ENCODE data around the gene MRRF.

The MRRF gene

DNA sequence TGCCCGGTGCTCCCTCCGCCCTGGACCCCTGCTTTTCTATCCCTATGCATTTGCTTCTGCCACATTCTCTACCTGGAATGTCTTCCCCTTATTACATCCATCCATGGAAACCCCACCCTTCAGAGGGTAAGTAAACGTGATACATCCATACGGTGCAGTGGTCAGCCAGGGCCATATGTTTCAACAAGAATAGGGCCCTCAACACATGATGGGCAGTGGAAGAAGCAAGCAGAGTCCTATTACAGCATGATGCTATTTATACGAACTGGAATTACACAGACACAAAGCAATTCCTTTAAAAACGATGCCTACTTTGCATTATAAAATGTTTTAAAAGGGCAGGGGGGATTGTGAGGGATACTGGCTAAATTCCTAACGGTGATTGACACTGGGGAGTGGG, 68.0 kb downstream of the MRRF start:
- Histone ChIP-seq H4K91ac (ENCODE audit: low read length) (no peak overlapping the region), H3K36me3 (ENCODE audit: control insufficient read depth in 1 of 2, insufficient read depth in 2 of 2, low read depth in 1 of 2, low read length in 2 of 2) (peaks cover 10 to 24% of the 10 kb centered on the region in 2 experiments), H3K27ac (ENCODE audit: low read length, poor library complexity, severe bottlenecking) (no peak overlapping the region), H2AFZ (ENCODE audit: low read depth, low read length) (no peak overlapping the region), H3K4me3 (ENCODE audit: insufficient read depth in 1 of 2, low read depth in 1 of 2, low read length in 2 of 2) (no peak overlapping the region), H4K8ac (ENCODE audit: low read length) (no peak overlapping the region), H3K4ac (ENCODE audit: low read depth in 1 of 2, low read length in 2 of 2) (no peak overlapping the region), H2AK5ac (ENCODE audit: low read length, severe bottlenecking) (no peak overlapping the region), H3K4me1 (ENCODE audit: control insufficient read depth, insufficient read depth, low read depth, low read length) (no peaks in the 10 kb centered on the region), H3K4me2 (ENCODE audit: low read length, poor library complexity, severe bottlenecking) (no peak overlapping the region), H3K27me3 (ENCODE audit: control insufficient read depth in 1 of 2, insufficient read depth in 1 of 2, low read length in 2 of 2) (peaks cover 13 to 17% of the 10 kb centered on the region in 2 experiments), H3K23ac (ENCODE audit: low read length in 2 of 2) (no peak overlapping the region), H2BK5ac (ENCODE audit: low read depth, low read length, poor library complexity, severe bottlenecking) (no peak overlapping the region), H3K9me3 (ENCODE audit: control insufficient read depth, low read length) (no peaks in the 10 kb centered on the region), H3K9ac (ENCODE audit: low read length) (no peak overlapping the region), H3K14ac (ENCODE audit: low read length in 2 of 2) (no peak overlapping the region), H2BK15ac (ENCODE audit: low read depth, poor library complexity, severe bottlenecking) (no peak overlapping the region), H2BK12ac (ENCODE audit: low read length in 2 of 2) (no peak overlapping the region), H3K18ac (ENCODE audit: low read depth in 1 of 2, low read length in 2 of 2) (no peak overlapping the region), H2BK120ac (ENCODE audit: low read depth, low read length) (no peak overlapping the region), H3K79me1 (replicated peaks; ENCODE audit: low read length, poor library complexity, severe bottlenecking) (no peaks in the 10 kb centered on the region)
- no peak for DNase-seq
- WGBS = 61% methylated on average over 6 of the region's 7 CpGs

DNA sequence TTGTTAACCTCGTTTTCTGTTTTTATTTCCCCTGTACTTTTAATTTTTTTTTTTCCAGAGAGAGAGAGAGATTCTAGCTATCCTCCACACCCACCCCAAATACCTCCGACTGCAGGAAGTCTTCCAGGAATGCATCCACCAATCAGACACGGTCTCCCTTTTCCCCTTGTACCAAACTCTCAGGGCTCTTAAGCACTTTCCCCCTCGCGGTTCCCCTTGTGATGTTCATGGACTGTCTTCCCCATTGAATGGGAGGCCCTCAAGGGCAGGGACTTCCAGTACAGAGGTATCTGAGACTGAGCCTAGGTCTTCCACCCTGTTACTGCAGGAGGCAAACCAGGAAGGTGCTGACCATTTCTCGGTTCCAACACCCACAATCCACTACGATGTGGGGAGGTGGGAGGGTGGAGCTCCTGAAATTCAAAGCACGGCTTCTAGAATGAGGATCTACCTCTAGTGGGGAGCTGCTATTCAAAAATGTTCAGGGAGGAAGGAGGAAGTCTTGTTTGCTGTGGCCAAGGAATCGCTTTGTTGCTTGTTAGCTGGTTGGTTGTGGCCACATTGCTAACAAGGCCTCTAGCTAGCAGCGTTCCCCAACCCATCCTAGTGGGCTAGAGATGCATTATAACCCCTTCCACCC, 68.6 kb downstream of the MRRF start:
- H2BK5ac ChIP-seq (ENCODE audit: low read depth, low read length, poor library complexity, severe bottlenecking) = no peak overlapping the region
- no peak overlapping the region for H2BK12ac ChIP-seq (ENCODE audit: low read length in 2 of 2)
- H3K4me2 ChIP-seq (ENCODE audit: low read length, poor library complexity, severe bottlenecking) = no peak overlapping the region
- no peak overlapping the region for H2BK15ac ChIP-seq (ENCODE audit: low read depth, poor library complexity, severe bottlenecking)
- no peak overlapping the region for H4K91ac ChIP-seq (ENCODE audit: low read length)
- H3K36me3 ChIP-seq (ENCODE audit: control insufficient read depth in 1 of 2, insufficient read depth in 2 of 2, low read depth in 1 of 2, low read length in 2 of 2) = peaks cover 10 to 21% of the 10 kb centered on the region in 2 experiments
- H3K4me1 ChIP-seq (ENCODE audit: control insufficient read depth, insufficient read depth, low read depth, low read length) = no peaks in the 10 kb centered on the region
- H3K18ac ChIP-seq (ENCODE audit: low read depth in 1 of 2, low read length in 2 of 2) = no peak overlapping the region
- H3K27ac ChIP-seq (ENCODE audit: low read length, poor library complexity, severe bottlenecking) = no peak overlapping the region
- no peak overlapping the region for H3K14ac ChIP-seq (ENCODE audit: low read length in 2 of 2)
- peaks cover 20 to 23% of the 10 kb centered on the region in 2 experiments for H3K27me3 ChIP-seq (ENCODE audit: control insufficient read depth in 1 of 2, insufficient read depth in 1 of 2, low read length in 2 of 2)
- H3K4me3 ChIP-seq (ENCODE audit: insufficient read depth in 1 of 2, low read depth in 1 of 2, low read length in 2 of 2) = no peak overlapping the region
- H4K8ac ChIP-seq (ENCODE audit: low read length) = no peak overlapping the region
- WGBS = 75% methylated on average over 9 of the region's 10 CpGs
- H3K9ac ChIP-seq (ENCODE audit: low read length) = no peak overlapping the region
- H2AK5ac ChIP-seq (ENCODE audit: low read length, severe bottlenecking) = no peak overlapping the region
- H3K23ac ChIP-seq (ENCODE audit: low read length in 2 of 2) = no peak overlapping the region
- no peak overlapping the region for H2AFZ ChIP-seq (ENCODE audit: low read depth, low read length)
- no peak for DNase-seq
- H3K79me1 ChIP-seq (replicated peaks; ENCODE audit: low read length, poor library complexity, severe bottlenecking) = no peaks in the 10 kb centered on the region
- no peak overlapping the region for H2BK120ac ChIP-seq (ENCODE audit: low read depth, low read length)
- no peak overlapping the region for H3K4ac ChIP-seq (ENCODE audit: low read depth in 1 of 2, low read length in 2 of 2)
- H3K9me3 ChIP-seq (ENCODE audit: control insufficient read depth, low read length) = no peaks in the 10 kb centered on the region

DNA sequence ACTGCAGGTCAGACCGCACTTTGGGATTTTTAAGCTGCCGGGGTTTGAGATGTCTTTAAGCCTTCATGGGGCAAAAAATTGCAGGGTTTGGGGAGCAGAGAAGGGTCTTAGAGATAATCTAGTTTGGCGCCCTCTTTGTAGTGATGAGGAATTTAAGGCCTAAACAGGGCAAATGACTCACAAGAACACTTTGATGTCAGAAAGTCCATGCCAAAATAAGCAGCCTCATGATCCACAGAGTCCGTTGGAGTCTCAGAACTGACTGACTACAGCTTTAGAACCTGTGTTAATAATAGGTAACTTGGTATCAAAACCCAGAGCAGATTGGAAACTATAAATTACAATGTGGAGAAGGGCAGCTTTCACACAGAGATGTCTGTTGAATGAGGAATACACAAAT, 70.2 kb downstream of the MRRF start:
- H2BK15ac ChIP-seq (ENCODE audit: low read depth, poor library complexity, severe bottlenecking) = no peak overlapping the region
- H2BK12ac ChIP-seq (ENCODE audit: low read length in 2 of 2) = no peak overlapping the region
- H3K23ac ChIP-seq (ENCODE audit: low read length in 2 of 2) = no peak overlapping the region
- no peaks in the 10 kb centered on the region for H3K79me1 ChIP-seq (replicated peaks; ENCODE audit: low read length, poor library complexity, severe bottlenecking)
- H3K9ac ChIP-seq (ENCODE audit: low read length) = no peak overlapping the region
- no peak overlapping the region for H3K4me3 ChIP-seq (ENCODE audit: insufficient read depth in 1 of 2, low read depth in 1 of 2, low read length in 2 of 2)
- H3K4me2 ChIP-seq (ENCODE audit: low read length, poor library complexity, severe bottlenecking) = no peak overlapping the region
- peaks cover 4 to 5% of the 10 kb centered on the region in 2 experiments for H3K36me3 ChIP-seq (ENCODE audit: control insufficient read depth in 1 of 2, insufficient read depth in 2 of 2, low read depth in 1 of 2, low read length in 2 of 2)
- H3K14ac ChIP-seq (ENCODE audit: low read length in 2 of 2) = no peak overlapping the region
- no peak overlapping the region for H4K8ac ChIP-seq (ENCODE audit: low read length)
- H2BK120ac ChIP-seq (ENCODE audit: low read depth, low read length) = no peak overlapping the region
- whole genome bisulfite sequencing = 93% methylated on average over 4 of the region's 4 CpGs
- no peak overlapping the region for H3K27ac ChIP-seq (ENCODE audit: low read length, poor library complexity, severe bottlenecking)
- DNase-seq = no peak
- H2AFZ ChIP-seq (ENCODE audit: low read depth, low read length) = no peak overlapping the region
- H3K4me1 ChIP-seq (ENCODE audit: control insufficient read depth, insufficient read depth, low read depth, low read length) = no peaks in the 10 kb centered on the region
- no peak overlapping the region for H4K91ac ChIP-seq (ENCODE audit: low read length)
- H2BK5ac ChIP-seq (ENCODE audit: low read depth, low read length, poor library complexity, severe bottlenecking) = no peak overlapping the region
- no peaks in the 10 kb centered on the region for H3K9me3 ChIP-seq (ENCODE audit: control insufficient read depth, low read length)
- no peak overlapping the region for H2AK5ac ChIP-seq (ENCODE audit: low read length, severe bottlenecking)
- H3K27me3 ChIP-seq (ENCODE audit: control insufficient read depth in 1 of 2, insufficient read depth in 1 of 2, low read length in 2 of 2) = peaks cover 31 to 34% of the 10 kb centered on the region in 2 experiments
- no peak overlapping the region for H3K18ac ChIP-seq (ENCODE audit: low read depth in 1 of 2, low read length in 2 of 2)
- no peak overlapping the region for H3K4ac ChIP-seq (ENCODE audit: low read depth in 1 of 2, low read length in 2 of 2)

DNA sequence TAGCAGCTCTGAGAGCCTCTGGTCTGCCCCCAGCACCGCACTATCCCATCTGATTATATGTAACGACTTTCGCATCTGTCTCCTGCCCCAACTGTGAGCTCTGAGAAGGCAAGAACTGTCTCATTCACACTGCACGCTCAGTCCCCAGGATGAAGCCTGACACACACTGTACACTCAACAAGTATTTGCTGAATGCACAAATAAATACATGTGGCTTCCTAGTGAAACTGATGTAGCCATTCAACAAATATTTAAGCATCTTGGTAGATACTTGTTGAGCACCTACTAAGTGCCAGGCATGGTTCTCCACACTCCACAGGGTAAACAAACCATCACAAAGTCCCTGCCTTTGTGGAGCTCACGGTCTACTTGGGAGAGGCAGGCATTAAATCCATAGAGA, 71.5 kb downstream of the MRRF start:
- no peaks in the 10 kb centered on the region for H3K4me1 ChIP-seq (ENCODE audit: control insufficient read depth, insufficient read depth, low read depth, low read length)
- H3K23ac ChIP-seq (ENCODE audit: low read length in 2 of 2) = no peak overlapping the region
- no peak overlapping the region for H3K4me3 ChIP-seq (ENCODE audit: insufficient read depth in 1 of 2, low read depth in 1 of 2, low read length in 2 of 2)
- peaks cover 31 to 34% of the 10 kb centered on the region in 2 experiments for H3K27me3 ChIP-seq (ENCODE audit: control insufficient read depth in 1 of 2, insufficient read depth in 1 of 2, low read length in 2 of 2)
- H2BK120ac ChIP-seq (ENCODE audit: low read depth, low read length) = no peak overlapping the region
- no peak overlapping the region for H3K27ac ChIP-seq (ENCODE audit: low read length, poor library complexity, severe bottlenecking)
- H4K8ac ChIP-seq (ENCODE audit: low read length) = no peak overlapping the region
- no peaks in the 10 kb centered on the region for H3K36me3 ChIP-seq (ENCODE audit: control insufficient read depth in 1 of 2, insufficient read depth in 2 of 2, low read depth in 1 of 2, low read length in 2 of 2)
- no peak overlapping the region for H2AK5ac ChIP-seq (ENCODE audit: low read length, severe bottlenecking)
- H4K91ac ChIP-seq (ENCODE audit: low read length) = no peak overlapping the region
- H3K4me2 ChIP-seq (ENCODE audit: low read length, poor library complexity, severe bottlenecking) = no peak overlapping the region
- no peak overlapping the region for H3K9ac ChIP-seq (ENCODE audit: low read length)
- no peak overlapping the region for H2BK12ac ChIP-seq (ENCODE audit: low read length in 2 of 2)
- H3K14ac ChIP-seq (ENCODE audit: low read length in 2 of 2) = no peak overlapping the region
- 75% methylated on average over 5 of the region's 5 CpGs for WGBS
- H2AFZ ChIP-seq (ENCODE audit: low read depth, low read length) = no peak overlapping the region
- no peaks in the 10 kb centered on the region for H3K79me1 ChIP-seq (replicated peaks; ENCODE audit: low read length, poor library complexity, severe bottlenecking)
- no peaks in the 10 kb centered on the region for H3K9me3 ChIP-seq (ENCODE audit: control insufficient read depth, low read length)
- no peak overlapping the region for H2BK5ac ChIP-seq (ENCODE audit: low read depth, low read length, poor library complexity, severe bottlenecking)
- H3K18ac ChIP-seq (ENCODE audit: low read depth in 1 of 2, low read length in 2 of 2) = no peak overlapping the region
- no peak overlapping the region for H3K4ac ChIP-seq (ENCODE audit: low read depth in 1 of 2, low read length in 2 of 2)
- no peak for DNase-seq
- no peak overlapping the region for H2BK15ac ChIP-seq (ENCODE audit: low read depth, poor library complexity, severe bottlenecking)
